GM23248 (cell line): ENCODE measurements around the gene CLRN2. TPM values are rescaled to one million over a fixed set of nuclear protein-coding genes. Genes with fewer than 3 reads are reported as not detected.

Experiments
- DNase-seq: peaks from one replicate; pipeline ENCODE4 v3.0.0-alpha.2; 2015
- H2AFZ ChIP-seq: fragments of 200-600 bp; sonication (generic); 2 replicates; pipeline ENCODE4 v1.6.1; 2016; ENCODE audit warnings: antibody characterized with exemption
- H3F3A ChIP-seq: fragments of 200-600 bp; sonication (generic); 2 replicates; pipeline ENCODE4 v1.6.1; 2016; ENCODE audit warnings: mild to moderate bottlenecking, antibody characterized with exemption, mixed run types; ENCODE audit not compliant: insufficient read depth
- H3K27ac ChIP-seq: fragments of 200-600 bp; sonication (generic); 2 replicates; pipeline ENCODE4 v1.5.1; 2016; ENCODE audit warnings: mild to moderate bottlenecking
- H3K27me3 ChIP-seq: fragments of 200-600 bp; sonication (generic); replicated peaks from 2 replicates; pipeline ENCODE4 v1.6.1; 2016; ENCODE audit warnings: mild to moderate bottlenecking; ENCODE audit not compliant: insufficient read depth
- H3K36me3 ChIP-seq: fragments of 200-600 bp; sonication (generic); 2 replicates; pipeline ENCODE4 v1.6.1; 2016; ENCODE audit warnings: low read depth, mild to moderate bottlenecking
- H3K4me1 ChIP-seq: fragments of 200-600 bp; sonication (generic); 2 replicates; pipeline ENCODE4 v1.6.1; 2016; ENCODE audit warnings: mild to moderate bottlenecking; ENCODE audit not compliant: insufficient read depth
- H3K4me2 ChIP-seq: fragments of 200-600 bp; sonication (generic); one replicate; pipeline ENCODE4 v1.6.1; 2016; ENCODE audit warnings: mild to moderate bottlenecking; ENCODE audit not compliant: unreplicated experiment
- H3K4me3 ChIP-seq: fragments of 200-600 bp; sonication (generic); 2 replicates; pipeline ENCODE4 v1.5.1; 2016; ENCODE audit warnings: mild to moderate bottlenecking
- H3K79me2 ChIP-seq: fragments of 200-600 bp; sonication (generic); 2 replicates; pipeline ENCODE4 v1.6.1; 2016; ENCODE audit warnings: mild to moderate bottlenecking; ENCODE audit not compliant: insufficient read depth
- H3K9ac ChIP-seq: fragments of 200-600 bp; sonication (generic); 2 replicates; pipeline ENCODE4 v1.6.1; 2016; ENCODE audit warnings: mild to moderate bottlenecking
- H3K9me2 ChIP-seq: fragments of 200-600 bp; sonication (generic); 2 replicates; pipeline ENCODE4 v1.6.1; 2016; ENCODE audit warnings: mixed run types, mild to moderate bottlenecking, moderate library complexity; ENCODE audit not compliant: insufficient read depth
- H3K9me3 ChIP-seq: fragments of 200-600 bp; sonication (generic); one replicate; pipeline ENCODE4 v1.6.1; 2017; ENCODE audit warnings: low read depth
- H4K20me1 ChIP-seq: fragments of 200-600 bp; sonication (generic); 2 replicates; pipeline ENCODE4 v1.6.0; 2016; ENCODE audit not compliant: insufficient read depth
- EZH2 ChIP-seq: fragments of 200-600 bp; sonication (generic); IDR thresholded peaks from 2 replicates; pipeline ENCODE4 v1.6.1; 2018; ENCODE audit warnings: antibody characterized with exemption, mild to moderate bottlenecking; ENCODE audit not compliant: insufficient read depth, poor library complexity, severe bottlenecking
- EZH2phosphoT487 ChIP-seq: fragments of 200-600 bp; sonication (generic); IDR thresholded peaks from 2 replicates; pipeline ENCODE4 v1.6.1; 2018; ENCODE audit warnings: antibody characterized with exemption, moderate library complexity, mild to moderate bottlenecking, low read depth; ENCODE audit not compliant: insufficient read depth
- WGBS, 2 experiments: methylation state at CpG; one replicate each; pipeline ENCODE4 v1.1.6; 2015 to 2017; ENCODE audit warnings: low lambda C conversion rate in 2 of 2, low coverage in 1 of 2; ENCODE audit errors: missing lambda C conversion rate in 2 of 2; 5-methylcytosine and 5-hydroxymethylcytosine counted together
- in situ Hi-C: fragments of 300-500 bp; cut with MboI; formaldehyde crosslinking; loops from 2 replicates; pipeline ENCODE4 v1.15.0; 2020
- polyA plus RNA-seq: library from polyadenylated mRNA; unstranded; fragments of >200 nt; fragmentation: Nextera tagmentation; extraction: Ambion mirVana; gene quantifications from 2 replicates; pipeline ENCODE4 v1.2.1, GENCODE V29; 2016
- total RNA-seq: library from RNA; depleted of rRNA; stranded (reverse); fragments of >200 nt; shearing (Covaris generic); gene quantifications from 2 replicates; pipeline ENCODE4 v1.2.3, GENCODE V29; 2014

CLRN2 gene
- total and polyA plus RNA-seq, 2 experiments from 2014 or later, result not detected

DNA sequence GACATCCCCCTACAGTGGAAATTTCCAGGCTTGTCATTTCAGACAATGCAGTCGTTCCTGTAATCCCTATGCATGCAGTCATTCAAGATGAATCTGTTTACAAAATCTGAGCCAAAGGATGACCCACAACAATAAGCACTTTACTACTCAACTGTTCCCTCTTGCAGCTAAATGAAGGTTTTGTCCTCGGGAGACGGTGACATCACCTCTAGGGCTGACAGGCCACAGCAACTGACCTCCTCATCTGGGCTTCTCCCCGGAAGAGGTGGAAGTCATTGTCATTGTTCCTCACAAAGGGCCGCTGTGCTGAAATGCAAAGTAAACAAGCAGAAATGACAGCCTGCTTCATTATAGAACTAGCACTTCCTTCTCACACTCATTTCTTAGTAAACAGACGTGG is 29.2 kb downstream of the CLRN2 start:
- Histone ChIP-seq H3K27me3 (no peaks in the 10 kb centered on the region; the same call in 1 of the 2 replicates), H3K79me2 (no peaks in the 10 kb centered on the region), H3K4me2 (no peak overlapping the region), H3K4me3 (no peak overlapping the region), H3K4me1 (no peaks in the 10 kb centered on the region), H4K20me1 (no peaks in the 10 kb centered on the region), H3K9me3 (no peaks in the 10 kb centered on the region), H3K36me3 (no peaks in the 10 kb centered on the region), H2AFZ (peak overlapping the region; percentile 11; the same call in 1 of the 2 replicates), H3K9ac (no peak overlapping the region), H3K27ac (no peak overlapping the region), H3K9me2 (no peaks in the 10 kb centered on the region), H3F3A (no peaks in the 10 kb centered on the region)
- in situ Hi-C loops, result no loop called here
- peak; percentile 54 for DNase-seq
- TF ChIP-seq EZH2 (no peak), EZH2phosphoT487 (no peak)
- 36 to 39% methylated on average over 6 of the region's 6 CpGs for WGBS, 2 experiments

DNA sequence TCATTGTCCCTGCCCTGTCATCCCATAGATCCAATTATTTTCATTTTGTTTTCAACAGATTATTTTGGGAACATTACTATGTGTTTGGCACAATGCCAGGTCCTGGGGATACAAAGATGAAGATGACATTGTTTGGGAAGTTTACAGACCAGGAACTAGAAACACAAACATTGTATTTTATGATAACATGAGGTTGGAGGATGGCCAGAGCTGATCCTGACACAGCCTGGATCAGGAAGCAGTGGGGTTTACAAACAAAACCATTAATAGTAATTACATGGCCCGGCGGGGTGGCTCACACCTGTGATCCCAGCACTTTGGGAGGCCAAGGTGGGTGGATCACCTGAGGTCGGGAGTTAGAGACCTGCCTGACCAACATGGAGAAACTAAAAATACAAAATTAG is 29.9 kb downstream of the CLRN2 start:
- H3K4me3 ChIP-seq, result no peak overlapping the region
- no peak overlapping the region for H3K9ac ChIP-seq
- no peaks in the 10 kb centered on the region for H3K36me3 ChIP-seq
- H3K9me3 ChIP-seq, result no peaks in the 10 kb centered on the region
- in situ Hi-C loops, result no loop called here
- no peak overlapping the region for H3K27ac ChIP-seq
- no peaks in the 10 kb centered on the region for H3K79me2 ChIP-seq
- no peaks in the 10 kb centered on the region for H3F3A ChIP-seq
- no peak overlapping the region for H2AFZ ChIP-seq
- TF ChIP-seq EZH2phosphoT487 (no peak), EZH2 (no peak)
- H3K4me2 ChIP-seq, result no peak overlapping the region
- no peaks in the 10 kb centered on the region for H3K9me2 ChIP-seq
- DNase-seq, result no peak
- H4K20me1 ChIP-seq, result no peaks in the 10 kb centered on the region
- WGBS, 2 experiments, result 43 to 48% methylated on average over 3 of the region's 3 CpGs
- no peaks in the 10 kb centered on the region; the same call in 1 of the 2 replicates for H3K27me3 ChIP-seq
- no peaks in the 10 kb centered on the region for H3K4me1 ChIP-seq

DNA sequence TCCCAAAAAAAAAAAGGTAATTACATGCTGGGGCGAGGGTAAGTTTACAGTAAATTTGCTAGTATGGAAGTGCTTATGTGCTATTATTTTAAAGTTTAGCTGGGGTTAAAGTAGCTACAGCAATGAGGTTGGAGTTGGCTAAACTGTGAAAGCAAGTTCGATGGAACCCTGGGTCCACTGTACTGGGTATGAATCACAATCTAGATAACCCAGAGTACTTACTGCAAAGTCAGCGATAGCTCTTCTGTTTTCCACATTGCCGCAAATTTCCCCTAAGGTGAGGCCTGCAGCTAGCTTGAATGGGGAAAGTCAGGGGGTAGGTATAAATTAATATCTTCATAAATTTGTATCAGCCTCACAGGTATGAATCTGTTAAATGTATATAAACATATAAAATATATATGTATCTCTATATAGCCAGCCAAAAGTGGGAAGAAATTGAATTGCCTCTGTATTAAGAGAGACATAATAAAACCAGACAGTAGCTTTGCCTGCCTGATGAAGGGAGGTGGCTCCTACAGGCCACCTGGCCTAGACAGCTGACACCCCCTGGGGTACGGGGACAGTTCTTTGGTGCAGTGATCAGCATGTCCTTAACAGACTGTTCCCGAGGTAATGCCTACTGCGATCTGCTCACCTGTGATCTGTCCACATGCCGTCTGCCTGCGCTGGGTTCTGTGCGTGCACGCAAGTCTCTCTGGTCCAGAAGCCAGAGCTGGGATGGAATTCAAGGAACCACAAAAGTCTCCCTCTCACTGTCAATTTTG is 30.6 kb downstream of the CLRN2 start:
- in situ Hi-C loops, result no loop called here
- Histone ChIP-seq H3K4me3 (no peak overlapping the region), H3F3A (no peaks in the 10 kb centered on the region), H3K4me2 (no peak overlapping the region), H3K36me3 (no peaks in the 10 kb centered on the region), H3K4me1 (no peaks in the 10 kb centered on the region), H3K27ac (no peak overlapping the region), H3K9me2 (no peaks in the 10 kb centered on the region), H3K27me3 (no peaks in the 10 kb centered on the region), H3K79me2 (no peaks in the 10 kb centered on the region), H3K9me3 (no peaks in the 10 kb centered on the region), H3K9ac (no peak overlapping the region), H4K20me1 (no peaks in the 10 kb centered on the region), H2AFZ (no peak overlapping the region)
- TF ChIP-seq EZH2phosphoT487 (no peak), EZH2 (no peak)
- DNase-seq, result no peak
- 64 to 66% methylated on average over 11 of the region's 11 CpGs for WGBS, 2 experiments

DNA sequence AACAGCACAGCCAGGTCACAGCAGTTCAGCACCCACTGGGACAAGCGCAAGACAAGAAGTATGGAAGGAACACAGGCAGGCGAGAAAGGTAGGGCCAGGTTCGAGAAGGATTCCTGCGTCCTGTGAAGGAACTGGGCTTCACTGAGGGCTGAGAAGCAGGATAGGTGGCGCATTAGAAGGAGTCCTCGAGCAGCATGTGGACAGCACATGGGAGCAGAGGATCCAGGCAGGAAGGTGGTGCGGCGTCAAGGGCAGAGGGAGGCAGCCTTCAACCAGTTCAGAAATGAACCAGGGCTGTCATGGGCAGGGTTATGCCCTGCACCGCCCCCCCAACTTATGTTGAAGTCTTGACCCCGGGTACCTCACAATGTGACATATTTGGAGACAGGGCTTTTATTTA is 31.3 kb downstream of the CLRN2 start:
- no peaks in the 10 kb centered on the region for H4K20me1 ChIP-seq
- H3K9ac ChIP-seq, result no peak overlapping the region
- H3K9me2 ChIP-seq, result no peaks in the 10 kb centered on the region
- in situ Hi-C loops, result no loop called here
- no peak for DNase-seq
- no peaks in the 10 kb centered on the region for H3K4me1 ChIP-seq
- H3K4me3 ChIP-seq, result no peak overlapping the region
- no peak overlapping the region for H2AFZ ChIP-seq
- H3K27me3 ChIP-seq, result no peaks in the 10 kb centered on the region
- no peaks in the 10 kb centered on the region for H3K9me3 ChIP-seq
- H3K27ac ChIP-seq, result no peak overlapping the region
- no peaks in the 10 kb centered on the region for H3K79me2 ChIP-seq
- no peaks in the 10 kb centered on the region for H3K36me3 ChIP-seq
- TF ChIP-seq EZH2phosphoT487 (no peak), EZH2 (no peak)
- 50 to 55% methylated on average over 9 to 10 of the region's 10 CpGs for WGBS, 2 experiments
- no peaks in the 10 kb centered on the region for H3F3A ChIP-seq
- no peak overlapping the region for H3K4me2 ChIP-seq
